ENCODE measurements around the gene TMEM86A. TPM values are rescaled to one million over a fixed set of nuclear protein-coding genes. Genes with fewer than 3 reads are reported as not detected.

The TMEM86A gene
- total and polyA plus RNA-seq, 2 of the 8 experiments (the other 6 are each of a cell fraction or from before 2014, with no cell fraction given): 1.5 to 1.7 TPM

DNA sequence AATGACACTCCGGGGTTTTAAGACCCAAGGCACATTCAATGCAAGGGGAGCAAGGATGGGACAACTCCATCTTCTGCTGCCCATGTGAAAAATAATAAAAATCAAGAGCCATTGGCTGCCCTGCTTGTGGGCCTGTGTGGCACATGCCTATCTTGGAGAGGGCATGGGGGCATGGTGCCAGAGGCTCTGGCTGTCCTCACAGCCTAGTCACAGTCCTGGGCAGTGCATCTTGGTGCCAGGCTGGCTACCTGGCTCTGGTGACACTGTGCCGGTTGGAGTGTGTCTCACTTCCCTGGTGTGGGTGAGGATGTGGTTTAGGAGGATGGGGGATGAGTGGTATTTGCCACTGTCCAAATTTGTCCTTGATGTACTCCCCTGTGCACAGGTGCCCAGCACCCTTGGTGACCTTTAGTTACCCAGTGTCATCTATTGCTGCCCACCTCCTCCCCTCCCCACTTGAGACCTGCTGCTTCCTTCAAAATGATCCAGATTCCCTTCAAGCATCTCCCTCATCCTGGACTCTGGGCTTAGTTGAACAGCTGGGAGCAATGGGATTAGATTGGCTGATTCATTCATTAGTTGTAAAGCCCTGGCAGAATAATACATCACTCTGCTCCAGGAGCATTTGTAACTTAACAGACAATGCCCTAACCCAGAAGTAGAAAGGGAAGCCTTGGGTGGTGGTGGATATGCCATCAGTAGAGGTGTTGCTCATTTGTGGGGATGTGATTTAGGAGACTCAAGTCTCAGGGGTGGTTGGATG lies 4.6 kb downstream of the TMEM86A start:
- Histone ChIP-seq H2AK5ac (ENCODE audit: low read depth, low read length) (no peak overlapping the region), H4K91ac (replicated peaks; ENCODE audit: insufficient read length, low read length) (no peak overlapping the region), H3K4me3 (ENCODE audit: extremely low read depth in 1 of 4, insufficient read depth in 2 of 4, low read depth in 3 of 4, low read length in 4 of 4) (no peak overlapping the region), H3K36me3 (ENCODE audit: control insufficient read depth in 2 of 4, insufficient read depth in 4 of 4, low read length in 3 of 4) (no peaks in the 10 kb centered on the region), H3K14ac (ENCODE audit: insufficient read length) (no peak overlapping the region), H3K4me1 (replicated peaks in 1 of 4; ENCODE audit: control insufficient read depth in 3 of 4, insufficient read depth in 4 of 4, low read length in 3 of 4) (peaks cover 0 to 7% (median 2%) of the 10 kb centered on the region in 4 experiments; a peak in 3 of 7 replicates), H4K8ac (ENCODE audit: extremely low read depth, insufficient read depth, low read length) (no peak overlapping the region), H4K5ac (ENCODE audit: insufficient read length, low read depth, low read length) (no peak overlapping the region), H2BK20ac (ENCODE audit: low read length) (no peak overlapping the region), H3K9ac (replicated peaks in 1 of 4; ENCODE audit: extremely low read depth in 1 of 4, low read depth in 3 of 4, low read length in 3 of 4) (no peak overlapping the region), H2AFZ (ENCODE audit: low read length) (no peak overlapping the region), H2BK12ac (ENCODE audit: low read depth, low read length) (no peak overlapping the region), H3K18ac (ENCODE audit: extremely low read depth, low read length) (no peak overlapping the region), H3K27me3 (replicated peaks in 1 of 4; ENCODE audit: control insufficient read depth in 3 of 4, extremely low read depth in 1 of 4, insufficient read depth in 3 of 4, low read length in 3 of 4) (peaks cover 0 to 10% (median 5%) of the 10 kb centered on the region in 4 experiments; a peak in 4 of 7 replicates), H2BK120ac (replicated peaks; ENCODE audit: low read depth, low read length) (no peak overlapping the region), H2BK15ac (ENCODE audit: low read length) (no peak overlapping the region), H3K4ac (replicated peaks; ENCODE audit: insufficient read length, low read depth, low read length) (no peak overlapping the region), H3K27ac (ENCODE audit: low read depth, low read length) (no peak overlapping the region), H3K79me1 (ENCODE audit: low read depth, low read length) (no peaks in the 10 kb centered on the region), H3K79me2 (ENCODE audit: control insufficient read depth in 1 of 2, insufficient read depth in 2 of 2, low read length in 2 of 2) (no peaks in the 10 kb centered on the region), H3K56ac (replicated peaks; ENCODE audit: insufficient read length, low read depth, low read length) (no peak overlapping the region), H3K4me2 (ENCODE audit: insufficient read depth in 1 of 2, low read depth in 2 of 2, low read length in 2 of 2) (no peak overlapping the region), H3K23me2 (ENCODE audit: low read depth, low read length) (peaks cover 13% of the 10 kb centered on the region), H3K23ac (ENCODE audit: insufficient read length) (no peak overlapping the region), H4K20me1 (replicated peaks in 1 of 2; ENCODE audit: control insufficient read depth in 1 of 2, insufficient read depth in 2 of 2, low read length in 2 of 2) (no peaks in the 10 kb centered on the region), H2BK5ac (ENCODE audit: low read depth, low read length) (no peak overlapping the region), H3K9me3 (ENCODE audit: insufficient read depth in 2 of 2, low read depth in 1 of 2, low read length in 1 of 2) (no peaks in the 10 kb centered on the region)
- POLR2A ChIA-PET (ENCODE audit: partially characterized antibody): no interaction called here
- CTCF ChIA-PET (ENCODE audit: partially characterized antibody): interaction anchor here (1.3 to 2.9 kb wide), 4 partner anchors 20 to 163 kb away, joined by 4 to 15 read pairs (median 9); no protein-coding TSS in a partner anchor
- 82% methylated on average over 2 of the region's 2 CpGs; no CpG with 5 or more reads in 1 of the 2 experiments for WGBS, 2 experiments (ENCODE audit: extremely low coverage in 1 of 2, insufficient coverage in 1 of 2, insufficient read length in 1 of 2, insufficient replicate concordance in 2 of 2, low coverage in 1 of 2, low lambda C conversion rate in 2 of 2, missing lambda C conversion rate in 1 of 2)
- DNase-seq (ENCODE audit: low read depth in 1 of 2, low spot score in 2 of 2): no peak
- no peak for FAIRE-seq
- TF ChIP-seq PHF8 (conservative IDR thresholded peaks at IDR 0.05; ENCODE audit: low read depth, low read length) (no peak), YY1 (IDR thresholded peaks at IDR 0.05; ENCODE audit: low read depth, low read length) (no peak), HDAC2 (IDR thresholded peaks at IDR 0.05; ENCODE audit: borderline replicate concordance in 1 of 2, low read depth in 2 of 2, low read length in 2 of 2) (no peak), TCF12 (IDR thresholded peaks at IDR 0.05; ENCODE audit: low read depth, low read length) (no peak), SP2 (IDR thresholded peaks at IDR 0.05; ENCODE audit: low read length) (no peak), JUN (IDR thresholded peaks at IDR 0.05; ENCODE audit: low read depth, low read length) (no peak), KDM1A (IDR thresholded peaks at IDR 0.05; ENCODE audit: borderline replicate concordance, low read length) (no peak), RFX5 (IDR thresholded peaks at IDR 0.05; ENCODE audit: borderline replicate concordance, low read depth, low read length) (no peak), KDM5A (IDR thresholded peaks at IDR 0.05; ENCODE audit: low read length) (no peak), NRF1 (IDR thresholded peaks at IDR 0.05; ENCODE audit: low read depth, low read length) (no peak), GTF2F1 (IDR thresholded peaks at IDR 0.05; ENCODE audit: borderline replicate concordance, low read depth, low read length) (no peak)
